SK-N-SH (cell line): ENCODE measurements around the gene GGT7. TPM values are rescaled to one million over a fixed set of nuclear protein-coding genes. Genes with fewer than 3 reads are reported as not detected.

Experiments used
- CTCF ChIA-PET: fragments of 300-600, 350-600 bp; formaldehyde crosslinking; extraction: SDS; loops from one replicate; lab custom pipeline; 2021; lab: Yijun Ruan, JAX
- POLR2A ChIA-PET: fragments of 350-600 bp; sonication (Branson Sonifier 250); formaldehyde crosslinking; extraction: SDS; loops from one replicate; lab custom pipeline; 2020; ENCODE audit warnings: antibody characterized with exemption, inconsistent platforms; lab: Yijun Ruan, JAX
- DNase-seq: peaks from one replicate; pipeline ENCODE4 v3.0.0; 2012
- H2AFZ ChIP-seq: fragments of 200-600 bp; sonication (generic); 2 replicates; pipeline ENCODE4 v1.8.1; 2016; ENCODE audit warnings: antibody characterized with exemption, mild to moderate bottlenecking, low read depth
- H3F3A ChIP-seq: fragments of 200-600 bp; sonication (generic); replicated peaks from 2 replicates; pipeline ENCODE3; 2016; ENCODE audit warnings: antibody characterized with exemption, mild to moderate bottlenecking; ENCODE audit not compliant: insufficient read depth
- H3K27ac ChIP-seq, 2 experiments: fragments of 200-500 bp in 1 of 2; fragments of 200-600 bp in 1 of 2; sonication (Bioruptor generic) in 1 of 2; sonication (generic), shearing (Covaris generic) in 1 of 2; 2 replicates each; pipeline versions ENCODE4 v1.5.1 to v1.6.1; 2014 to 2016; ENCODE audit warnings: low read depth in 2 of 2, inconsistent platforms in 1 of 2, low read length in 1 of 2, mild to moderate bottlenecking in 1 of 2, mixed read lengths in 1 of 2
- H3K27me3 ChIP-seq: fragments of 200-600 bp; sonication (generic), shearing (Covaris generic); 2 replicates; pipeline ENCODE4 v1.6.1; 2016; ENCODE audit warnings: mixed run types; ENCODE audit not compliant: insufficient read depth
- H3K36me3 ChIP-seq, 2 experiments: fragments of 200-500 bp in 1 of 2; fragments of 200-600 bp in 1 of 2; sonication (Bioruptor generic) in 1 of 2; sonication (generic) in 1 of 2; replicated peaks in 1 of 2; 2 replicates each; pipeline versions ENCODE3 to v1.5.1; 2014 to 2016; ENCODE audit warnings: low read length in 1 of 2, mild to moderate bottlenecking in 1 of 2; ENCODE audit not compliant: insufficient read depth in 2 of 2, control insufficient read depth in 1 of 2
- H3K4me1 ChIP-seq, 2 experiments: fragments of 200-500 bp in 1 of 2; fragments of 200-600 bp in 1 of 2; sonication (Bioruptor generic) in 1 of 2; sonication (generic), shearing (Covaris generic) in 1 of 2; 2 replicates each; pipeline versions ENCODE4 v1.5.1 to v1.6.1; 2014 to 2016; ENCODE audit warnings: low read depth in 1 of 2, low read length in 1 of 2, mixed run types in 1 of 2; ENCODE audit not compliant: insufficient read depth in 2 of 2, control insufficient read depth in 1 of 2
- H3K4me2 ChIP-seq: fragments of 200-600 bp; sonication (generic), shearing (Covaris generic); 2 replicates; pipeline ENCODE4 v1.6.1; 2017; ENCODE audit warnings: mixed run types
- H3K4me3 ChIP-seq, 2 experiments: fragments of 200-500 bp in 1 of 2; fragments of 200-600 bp in 1 of 2; sonication (Bioruptor generic) in 1 of 2; sonication (generic), shearing (Covaris generic) in 1 of 2; 2 replicates each; pipeline versions ENCODE4 v1.5.1 to v1.8.1; 2014 to 2016; ENCODE audit warnings: low read depth in 2 of 2, inconsistent platforms in 1 of 2, low read length in 1 of 2, mild to moderate bottlenecking in 1 of 2, mixed read lengths in 1 of 2, moderate library complexity in 1 of 2
- H3K79me2 ChIP-seq: fragments of 200-600 bp; sonication (generic); 2 replicates; pipeline ENCODE4 v1.8.1; 2017; ENCODE audit warnings: mild to moderate bottlenecking; ENCODE audit not compliant: insufficient read depth
- H3K9ac ChIP-seq: fragments of 200-600 bp; sonication (generic); 2 replicates; pipeline ENCODE4 v1.6.1; 2017; ENCODE audit warnings: mixed run types
- H3K9me2 ChIP-seq: fragments of 200-600 bp; sonication (generic); 2 replicates; pipeline ENCODE4 v1.6.1; 2017; ENCODE audit warnings: mixed run types
- H3K9me3 ChIP-seq: fragments of 200-600 bp; sonication (generic); 2 replicates; pipeline ENCODE4 v1.6.1; 2017; ENCODE audit warnings: mixed run types, mild to moderate bottlenecking, moderate library complexity
- H4K20me1 ChIP-seq: fragments of 200-600 bp; sonication (generic); 2 replicates; pipeline ENCODE4 v1.6.1; 2017; ENCODE audit warnings: mild to moderate bottlenecking, mixed run types; ENCODE audit not compliant: insufficient read depth
- CHD2 ChIP-seq: fragments of 150-350 bp; IDR thresholded peaks from 2 replicates; pipeline ENCODE4 v1.6.1; 2018; ENCODE audit warnings: low read length; ENCODE audit not compliant: partially characterized antibody
- CTCF ChIP-seq: fragments of 200-600 bp; sonication (generic); IDR thresholded peaks from 2 replicates; pipeline ENCODE4 v1.6.1; 2017; ENCODE audit warnings: antibody characterized with exemption, mild to moderate bottlenecking, moderate library complexity
- ELF1 ChIP-seq: IDR thresholded peaks from 2 replicates; pipeline ENCODE4 v1.4.0; 2012
- EP300 ChIP-seq, 2 experiments: IDR thresholded peaks; 2 replicates each; pipeline versions ENCODE4 v1.4.0 to v1.6.1; 2012; ENCODE audit warnings: borderline replicate concordance in 1 of 2, low read depth in 1 of 2, low read length in 1 of 2
- EZH2phosphoT487 ChIP-seq: fragments of 200-600 bp; sonication (generic); IDR thresholded peaks from 2 replicates; pipeline ENCODE4 v1.6.1; 2017; ENCODE audit warnings: low read depth, mixed run types, mild to moderate bottlenecking, antibody characterized with exemption, moderate library complexity, borderline replicate concordance
- FOSL2 ChIP-seq: IDR thresholded peaks from 2 replicates; pipeline ENCODE4 v1.4.0; 2012; ENCODE audit warnings: low read depth, mild to moderate bottlenecking, moderate library complexity, borderline replicate concordance
- GABPA ChIP-seq: IDR thresholded peaks from 2 replicates; pipeline ENCODE4 v1.4.0; 2012; ENCODE audit warnings: low read depth, mild to moderate bottlenecking
- GATA2 ChIP-seq: sonication (generic); formaldehyde crosslinking; IDR thresholded peaks from 2 replicates; pipeline ENCODE4 v1.5.0; 2020; ENCODE audit warnings: mild to moderate bottlenecking, missing genetic modification reagents
- JUND ChIP-seq: IDR thresholded peaks from 2 replicates; pipeline ENCODE4 v1.4.0; 2012
- RAD21 ChIP-seq: IDR thresholded peaks from 2 replicates; pipeline ENCODE4 v1.6.1; 2012; ENCODE audit warnings: mild to moderate bottlenecking, low read length
- RCOR1 ChIP-seq: fragments of 150-350 bp; IDR thresholded peaks from 2 replicates; pipeline ENCODE4 v1.6.1; 2017; ENCODE audit warnings: antibody characterized with exemption, low read length
- REST ChIP-seq: IDR thresholded peaks from 2 replicates; pipeline ENCODE4 v1.6.1; 2012; ENCODE audit warnings: mild to moderate bottlenecking, low read depth, low read length, moderate library complexity
- RFX5 ChIP-seq: IDR thresholded peaks from 2 replicates; pipeline ENCODE4 v1.6.1; 2012; ENCODE audit warnings: mild to moderate bottlenecking, improper control_type of control experiment, low read length
- RXRA ChIP-seq: IDR thresholded peaks from 2 replicates; pipeline ENCODE4 v1.4.0; 2012; ENCODE audit warnings: low read depth, mild to moderate bottlenecking, borderline replicate concordance
- SMC3 ChIP-seq: IDR thresholded peaks from 2 replicates; pipeline ENCODE4 v1.6.1; 2012; ENCODE audit warnings: low read depth, low read length, improper control_type of control experiment
- TAF1 ChIP-seq: IDR thresholded peaks from 2 replicates; pipeline ENCODE4 v1.6.1; 2012; ENCODE audit warnings: low read depth, mild to moderate bottlenecking, low read length, moderate library complexity, borderline replicate concordance
- USF2 ChIP-seq: fragments of 150-350 bp; IDR thresholded peaks from 2 replicates; pipeline ENCODE4 v1.6.1; 2017; ENCODE audit warnings: antibody characterized with exemption, low read length, low read depth, borderline replicate concordance
- WGBS: methylation state at CpG from one replicate; pipeline ENCODE4 v1.1.6; 2017; ENCODE audit warnings: low lambda C conversion rate; 5-methylcytosine and 5-hydroxymethylcytosine counted together
- polyA plus RNA-seq, 3 experiments: library from polyadenylated mRNA; depleted of rRNA; stranded (reverse); fragments of >200 nt; gene quantifications; 2 replicates each; pipeline ENCODE4 v1.2.3, GENCODE V29; 2012
- TF ChIP-seq, protein P1 (sequence below): fragments of 150-350 bp; IDR thresholded peaks from 2 replicates; pipeline ENCODE4 v1.6.1; 2016; ENCODE audit warnings: mild to moderate bottlenecking, low read depth, low read length
- TF ChIP-seq, protein P2 (sequence below): IDR thresholded peaks from 2 replicates; pipeline ENCODE4 v1.4.0; 2012; ENCODE audit warnings: low read depth, borderline replicate concordance
- TF ChIP-seq, protein P3 (sequence below): IDR thresholded peaks from 2 replicates; pipeline ENCODE4 v1.4.0; 2012; ENCODE audit warnings: low read depth

GGT7 gene
- polyA plus RNA-seq, 1 of the 3 experiments (the other 2 are of a cell fraction), result 22.5 TPM

- Histone ChIP-seq H3K27me3 (no peaks in the 10 kb centered on the region), H3K27ac (no peak overlapping the region), H3K4me2 (no peak overlapping the region), H3K4me3 (no peak overlapping the region), H3K36me3 (peaks cover 2 to 22% of the 10 kb centered on the region in 2 experiments), H2AFZ (no peak overlapping the region), H4K20me1 (no peaks in the 10 kb centered on the region), H3K4me1 (no peaks in the 10 kb centered on the region), H3K9ac (no peak overlapping the region), H3F3A (no peaks in the 10 kb centered on the region), H3K79me2 (no peaks in the 10 kb centered on the region), H3K9me3 (no peaks in the 10 kb centered on the region)
- POLR2A ChIA-PET, result no interaction called here
- CTCF ChIA-PET, result interaction anchor here (0.7 to 2.2 kb wide), 2 partner anchors 9 to 345 kb away, joined by 3 to 7 read pairs; no protein-coding TSS in a partner anchor
- 96% methylated on average over 26 of the region's 32 CpGs for WGBS
- TF ChIP-seq EP300 (IDR thresholded peaks at IDR 0.05; ENCODE audit: borderline replicate concordance in 1 of 2, low read depth in 1 of 2, low read length in 1 of 2) (no peak), GATA2 (CRISPR knock-in tag) (no peak), JUND (no peak), USF2 (no peak), REST (no peak), RFX5 (no peak), GABPA (no peak), ELF1 (no peak), RAD21 (no peak), CTCF (no peak), TAF1 (no peak), SMC3 (no peak), EZH2phosphoT487 (no peak), CHD2 (no peak), FOSL2 (no peak), RXRA (no peak), RCOR1 (no peak)
- TF ChIP-seq, protein P1, sequence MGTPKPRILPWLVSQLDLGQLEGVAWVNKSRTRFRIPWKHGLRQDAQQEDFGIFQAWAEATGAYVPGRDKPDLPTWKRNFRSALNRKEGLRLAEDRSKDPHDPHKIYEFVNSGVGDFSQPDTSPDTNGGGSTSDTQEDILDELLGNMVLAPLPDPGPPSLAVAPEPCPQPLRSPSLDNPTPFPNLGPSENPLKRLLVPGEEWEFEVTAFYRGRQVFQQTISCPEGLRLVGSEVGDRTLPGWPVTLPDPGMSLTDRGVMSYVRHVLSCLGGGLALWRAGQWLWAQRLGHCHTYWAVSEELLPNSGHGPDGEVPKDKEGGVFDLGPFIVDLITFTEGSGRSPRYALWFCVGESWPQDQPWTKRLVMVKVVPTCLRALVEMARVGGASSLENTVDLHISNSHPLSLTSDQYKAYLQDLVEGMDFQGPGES, result no peak
- TF ChIP-seq, protein P2, sequence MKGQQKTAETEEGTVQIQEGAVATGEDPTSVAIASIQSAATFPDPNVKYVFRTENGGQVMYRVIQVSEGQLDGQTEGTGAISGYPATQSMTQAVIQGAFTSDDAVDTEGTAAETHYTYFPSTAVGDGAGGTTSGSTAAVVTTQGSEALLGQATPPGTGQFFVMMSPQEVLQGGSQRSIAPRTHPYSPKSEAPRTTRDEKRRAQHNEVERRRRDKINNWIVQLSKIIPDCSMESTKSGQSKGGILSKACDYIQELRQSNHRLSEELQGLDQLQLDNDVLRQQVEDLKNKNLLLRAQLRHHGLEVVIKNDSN, result no peak
- TF ChIP-seq, protein P3, sequence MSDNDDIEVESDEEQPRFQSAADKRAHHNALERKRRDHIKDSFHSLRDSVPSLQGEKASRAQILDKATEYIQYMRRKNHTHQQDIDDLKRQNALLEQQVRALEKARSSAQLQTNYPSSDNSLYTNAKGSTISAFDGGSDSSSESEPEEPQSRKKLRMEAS, result no peak
- TF ChIP-seq, all 33 proteins: peak for 0
- H3K9me2 ChIP-seq, result no peaks in the 10 kb centered on the region
- DNase-seq, result no peak
Measured at GRCh38 chr20:34863421-34863965, 9.2 kb downstream of the GGT7 start.
